ENCODE data around the gene FNDC11. TPM values are rescaled to one million over a fixed set of nuclear protein-coding genes. Genes with fewer than 3 reads are reported as not detected.
A peak's percentile ranks its signal among the peaks of the same experiment; 100 is the strongest.

The FNDC11 gene
- total and polyA plus RNA-seq, 2 donors (not counting 3 experiments of a cell fraction or from before 2014, with no cell fraction given) = 0.71 to 1.9 TPM

DNA sequence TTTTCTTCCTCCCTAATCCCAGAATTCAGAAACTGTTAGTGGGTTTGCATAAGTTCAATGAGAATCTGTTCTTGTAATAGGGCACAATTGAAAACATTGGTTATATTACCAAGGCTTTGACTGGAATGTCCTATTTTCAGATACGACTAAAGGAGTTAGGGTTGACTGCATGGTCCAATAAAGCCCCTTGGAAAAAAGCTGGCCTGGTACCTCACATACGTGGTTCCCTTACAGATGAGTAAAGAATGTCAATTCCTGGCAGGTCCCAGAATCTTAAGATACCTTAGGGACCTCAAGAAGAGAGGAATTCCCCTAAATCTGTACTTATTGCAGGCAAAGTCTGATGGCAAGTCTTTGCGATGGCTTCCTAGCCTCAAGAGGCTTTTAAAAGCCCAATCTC, 28.8 kb upstream of the FNDC11 start:
- no peak for TF ChIP-seq JUN (IDR thresholded peaks at IDR 0.05; ENCODE audit: borderline replicate concordance, insufficient read depth, insufficient read length, low read depth)
- TF ChIP-seq POLR2AphosphoS5 (IDR thresholded peaks at IDR 0.05; ENCODE audit: insufficient read depth, low read depth, low read length) = no peak
- no peak for TF ChIP-seq MAX (IDR thresholded peaks at IDR 0.05; ENCODE audit: insufficient read depth, insufficient read length)
- BruUV-seq (replicated peaks) = no TSS peak
- Histone ChIP-seq H3K4me1 (ENCODE audit: control insufficient read depth, extremely low read depth, insufficient read depth, low read length) (peaks cover 10% of the 10 kb centered on the region), H2AFZ (ENCODE audit: low read depth, low read length) (no peak overlapping the region), H3K4me3 (replicated peaks in 1 of 3; ENCODE audit: insufficient read depth in 1 of 3, low read depth in 1 of 3, low read length in 3 of 3) (no peak overlapping the region), H3K79me2 (ENCODE audit: control insufficient read depth, insufficient read depth, low read length) (peaks cover 16% of the 10 kb centered on the region), H3K4me2 (ENCODE audit: insufficient read depth, low read length) (no peak overlapping the region), H3K27ac (ENCODE audit: insufficient read depth, low read depth, low read length) (no peak overlapping the region), H3K9me1 (replicated peaks; ENCODE audit: control insufficient read depth, extremely low read depth, insufficient read depth, low read length) (no peaks in the 10 kb centered on the region), H3K9me3 (replicated peaks; ENCODE audit: control insufficient read depth, insufficient read depth, low read length) (no peaks in the 10 kb centered on the region), H3K27me3 (ENCODE audit: control insufficient read depth in 2 of 2, insufficient read depth in 2 of 2, low read length in 2 of 2) (no peaks in the 10 kb centered on the region), H3K36me3 (ENCODE audit: control insufficient read depth in 2 of 2, extremely low read depth in 1 of 2, insufficient read depth in 2 of 2, low read length in 2 of 2) (peaks cover 0 to 2% of the 10 kb centered on the region in 2 experiments), H4K20me1 (replicated peaks; ENCODE audit: control insufficient read depth, extremely low read depth, insufficient read depth, low read length) (no peaks in the 10 kb centered on the region), H3K9ac (replicated peaks; ENCODE audit: extremely low read depth, insufficient read depth, low read length) (no peak overlapping the region)
- intact Hi-C loops (cut with micrococcal nuclease) (no loop called here), dilution Hi-C loops (cut with MboI; ENCODE audit: extremely low pct_ligation_motif_present, low sequenced_read_pairs) (no loop called here)
- no peak for DNase-seq (ENCODE audit: low read depth, low spot score)
- ChIA-PET CTCF (no interaction called here), POLR2A (no interaction called here)
- FAIRE-seq = no peak

DNA sequence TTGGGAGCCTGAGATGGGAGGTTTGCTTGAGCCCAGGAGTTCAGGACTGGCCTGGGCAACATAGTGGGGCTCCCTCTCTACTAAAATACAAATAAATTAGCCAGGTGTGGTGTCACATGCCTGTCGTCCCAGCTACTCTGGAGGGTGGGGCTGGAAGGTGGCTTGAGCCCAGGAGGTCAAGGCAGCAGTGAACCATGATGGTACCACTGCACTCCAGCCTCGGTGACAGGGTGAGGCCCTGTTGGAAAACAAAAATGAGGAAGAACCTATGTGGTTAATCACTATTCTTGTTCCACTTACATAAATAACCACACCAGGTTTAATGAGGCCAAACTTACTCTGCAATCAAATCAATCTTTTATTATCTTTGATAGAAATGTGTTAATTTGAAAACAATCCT, 28.0 kb upstream of the FNDC11 start:
- H3K9ac ChIP-seq (replicated peaks; ENCODE audit: extremely low read depth, insufficient read depth, low read length) = no peak overlapping the region
- ChIA-PET POLR2A (no interaction called here), CTCF (no interaction called here)
- H3K9me3 ChIP-seq (replicated peaks; ENCODE audit: control insufficient read depth, insufficient read depth, low read length) = no peaks in the 10 kb centered on the region
- peaks cover 15% of the 10 kb centered on the region for H3K79me2 ChIP-seq (ENCODE audit: control insufficient read depth, insufficient read depth, low read length)
- H3K4me3 ChIP-seq (replicated peaks in 1 of 3; ENCODE audit: insufficient read depth in 1 of 3, low read depth in 1 of 3, low read length in 3 of 3) = no peak overlapping the region
- no peaks in the 10 kb centered on the region for H4K20me1 ChIP-seq (replicated peaks; ENCODE audit: control insufficient read depth, extremely low read depth, insufficient read depth, low read length)
- peaks cover 10% of the 10 kb centered on the region for H3K4me1 ChIP-seq (ENCODE audit: control insufficient read depth, extremely low read depth, insufficient read depth, low read length)
- peak; percentile 45 for TF ChIP-seq POLR2A (IDR thresholded peaks at IDR 0.05; ENCODE audit: low read depth, low read length)
- TF ChIP-seq FOS (IDR thresholded peaks at IDR 0.05; ENCODE audit: borderline replicate concordance, insufficient read depth, low read length) = no peak
- no peak for TF ChIP-seq CTCF (IDR thresholded peaks at IDR 0.05; ENCODE audit: extremely low read depth in 1 of 2, insufficient read depth in 1 of 2, low read depth in 1 of 2, low read length in 2 of 2)
- no peak for TF ChIP-seq JUN (IDR thresholded peaks at IDR 0.05; ENCODE audit: borderline replicate concordance, insufficient read depth, insufficient read length, low read depth)
- no peak for TF ChIP-seq MYC (IDR thresholded peaks at IDR 0.05; ENCODE audit: low read depth, low read length)
- no peak overlapping the region for H3K27ac ChIP-seq (ENCODE audit: insufficient read depth, low read depth, low read length)
- no peak for DNase-seq (ENCODE audit: low read depth, low spot score)
- no peaks in the 10 kb centered on the region for H3K27me3 ChIP-seq (ENCODE audit: control insufficient read depth in 2 of 2, insufficient read depth in 2 of 2, low read length in 2 of 2)
- H3K36me3 ChIP-seq (ENCODE audit: control insufficient read depth in 2 of 2, extremely low read depth in 1 of 2, insufficient read depth in 2 of 2, low read length in 2 of 2) = peaks cover 0 to 2% of the 10 kb centered on the region in 2 experiments
- BruUV-seq (replicated peaks) = no TSS peak
- H2AFZ ChIP-seq (ENCODE audit: low read depth, low read length) = no peak overlapping the region
- dilution Hi-C loops (cut with MboI; ENCODE audit: extremely low pct_ligation_motif_present, low sequenced_read_pairs) (no loop called here), intact Hi-C loops (cut with micrococcal nuclease) (no loop called here)
- H3K4me2 ChIP-seq (ENCODE audit: insufficient read depth, low read length) = no peak overlapping the region
- H3K9me1 ChIP-seq (replicated peaks; ENCODE audit: control insufficient read depth, extremely low read depth, insufficient read depth, low read length) = no peaks in the 10 kb centered on the region
- no peak for FAIRE-seq

All from endothelial cell of umbilical vein (primary cell).